ENCODE measurements around the gene LRRC46. TPM values are rescaled to one million over a fixed set of nuclear protein-coding genes. Genes with fewer than 3 reads are reported as not detected.
A peak's percentile ranks its signal among the peaks of the same experiment; 100 is the strongest.

The LRRC46 gene
- total RNA-seq, 1 experiment from 2014 or later: 0.39 TPM

GRCh38 chr17:47845716-47846075 is 14.2 kb downstream of the LRRC46 start:
- Mint-ChIP-seq H3K27me3 (ENCODE audit: low read depth) (peaks cover 66% of the 10 kb centered on the region), H3K4me3 (peak overlapping the region; percentile 77; the same call in 1 of the 2 replicates), H3K36me3 (no peaks in the 10 kb centered on the region), H3K27ac (no peak overlapping the region), H3K9me3 (no peaks in the 10 kb centered on the region), H3K4me1 (peaks cover 51% of the 10 kb centered on the region)
- DNase-seq (ENCODE audit: low spot score): no peak
- POLR2A ChIA-PET: no interaction called here
- TF ChIP-seq ZNF219 (CRISPR knock-in tag; IDR thresholded peaks at IDR 0.05; ENCODE audit: borderline replicate concordance) (no peak), ELF4 (CRISPR knock-in tag; IDR thresholded peaks at IDR 0.05; ENCODE audit: low read depth) (no peak), NFATC4 (CRISPR knock-in tag; IDR thresholded peaks at IDR 0.05) (no peak), ZNF512 (CRISPR knock-in tag; IDR thresholded peaks at IDR 0.05; ENCODE audit: borderline replicate concordance) (no peak), IRF1 (CRISPR knock-in tag; IDR thresholded peaks at IDR 0.05) (no peak), TEAD4 (CRISPR knock-in tag; IDR thresholded peaks at IDR 0.05) (no peak), E2F1 (CRISPR knock-in tag; IDR thresholded peaks at IDR 0.05) (no peak), SMAD4 (CRISPR knock-in tag; IDR thresholded peaks at IDR 0.05) (no peak), ZNF138 (CRISPR knock-in tag; conservative IDR thresholded peaks at IDR 0.05) (no peak)
- TF ChIP-seq, protein P1, sequence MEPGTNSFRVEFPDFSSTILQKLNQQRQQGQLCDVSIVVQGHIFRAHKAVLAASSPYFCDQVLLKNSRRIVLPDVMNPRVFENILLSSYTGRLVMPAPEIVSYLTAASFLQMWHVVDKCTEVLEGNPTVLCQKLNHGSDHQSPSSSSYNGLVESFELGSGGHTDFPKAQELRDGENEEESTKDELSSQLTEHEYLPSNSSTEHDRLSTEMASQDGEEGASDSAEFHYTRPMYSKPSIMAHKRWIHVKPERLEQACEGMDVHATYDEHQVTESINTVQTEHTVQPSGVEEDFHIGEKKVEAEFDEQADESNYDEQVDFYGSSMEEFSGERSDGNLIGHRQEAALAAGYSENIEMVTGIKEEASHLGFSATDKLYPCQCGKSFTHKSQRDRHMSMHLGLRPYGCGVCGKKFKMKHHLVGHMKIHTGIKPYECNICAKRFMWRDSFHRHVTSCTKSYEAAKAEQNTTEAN (CRISPR knock-in tag; IDR thresholded peaks at IDR 0.05): no peak
- TF ChIP-seq, protein P2, sequence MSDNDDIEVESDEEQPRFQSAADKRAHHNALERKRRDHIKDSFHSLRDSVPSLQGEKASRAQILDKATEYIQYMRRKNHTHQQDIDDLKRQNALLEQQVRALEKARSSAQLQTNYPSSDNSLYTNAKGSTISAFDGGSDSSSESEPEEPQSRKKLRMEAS (CRISPR knock-in tag; IDR thresholded peaks at IDR 0.05): no peak
- TF ChIP-seq, protein P3, sequence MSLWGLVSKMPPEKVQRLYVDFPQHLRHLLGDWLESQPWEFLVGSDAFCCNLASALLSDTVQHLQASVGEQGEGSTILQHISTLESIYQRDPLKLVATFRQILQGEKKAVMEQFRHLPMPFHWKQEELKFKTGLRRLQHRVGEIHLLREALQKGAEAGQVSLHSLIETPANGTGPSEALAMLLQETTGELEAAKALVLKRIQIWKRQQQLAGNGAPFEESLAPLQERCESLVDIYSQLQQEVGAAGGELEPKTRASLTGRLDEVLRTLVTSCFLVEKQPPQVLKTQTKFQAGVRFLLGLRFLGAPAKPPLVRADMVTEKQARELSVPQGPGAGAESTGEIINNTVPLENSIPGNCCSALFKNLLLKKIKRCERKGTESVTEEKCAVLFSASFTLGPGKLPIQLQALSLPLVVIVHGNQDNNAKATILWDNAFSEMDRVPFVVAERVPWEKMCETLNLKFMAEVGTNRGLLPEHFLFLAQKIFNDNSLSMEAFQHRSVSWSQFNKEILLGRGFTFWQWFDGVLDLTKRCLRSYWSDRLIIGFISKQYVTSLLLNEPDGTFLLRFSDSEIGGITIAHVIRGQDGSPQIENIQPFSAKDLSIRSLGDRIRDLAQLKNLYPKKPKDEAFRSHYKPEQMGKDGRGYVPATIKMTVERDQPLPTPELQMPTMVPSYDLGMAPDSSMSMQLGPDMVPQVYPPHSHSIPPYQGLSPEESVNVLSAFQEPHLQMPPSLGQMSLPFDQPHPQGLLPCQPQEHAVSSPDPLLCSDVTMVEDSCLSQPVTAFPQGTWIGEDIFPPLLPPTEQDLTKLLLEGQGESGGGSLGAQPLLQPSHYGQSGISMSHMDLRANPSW (CRISPR knock-in tag; conservative IDR thresholded peaks at IDR 0.05; ENCODE audit: low read depth): no peak
- CTCF ChIA-PET: interaction anchor here (1.2 to 19.3 kb wide), 2 partner anchors 41 to 104 kb away, joined by 3 to 1122 read pairs; partner anchors contain the start of gene SP2
- no peak for ATAC-seq

DNA sequence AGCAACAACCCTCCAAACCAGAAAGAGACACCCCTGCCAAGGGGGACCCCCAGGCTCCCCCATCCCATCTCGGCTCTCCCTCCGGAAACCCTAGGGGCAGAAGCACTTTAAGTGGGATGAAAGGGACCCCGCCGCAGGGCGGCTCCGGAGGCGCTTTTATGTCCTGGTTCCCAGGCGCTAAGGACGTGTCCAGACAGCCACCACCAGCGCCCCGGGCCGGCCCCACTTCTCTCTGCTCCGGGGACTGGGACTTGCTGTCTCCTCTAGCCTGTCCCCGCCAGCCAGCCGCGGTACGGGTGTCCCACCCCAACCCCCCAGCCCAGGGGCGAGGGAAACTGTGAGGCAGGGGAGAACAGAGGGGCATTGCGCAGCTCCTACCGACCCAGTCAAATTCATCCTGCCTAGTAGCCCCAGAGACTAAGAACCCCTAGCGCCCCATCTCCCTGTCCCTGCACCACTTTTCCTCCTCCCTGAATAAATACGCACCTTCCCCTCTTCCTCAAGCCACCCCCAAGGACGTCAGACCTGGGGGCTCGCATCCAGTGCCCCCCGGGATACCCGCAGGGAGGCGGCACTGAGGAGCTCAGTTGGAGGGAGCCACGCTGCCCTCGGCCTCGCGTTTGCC is 15.4 kb downstream of the LRRC46 start:
- ATAC-seq: no peak
- TF ChIP-seq TCF7 (CRISPR knock-in tag; IDR thresholded peaks at IDR 0.05; ENCODE audit: low read depth): no peak
- TF ChIP-seq NR1H2 (CRISPR knock-in tag; IDR thresholded peaks at IDR 0.05): no peak
- TF ChIP-seq, protein P4, sequence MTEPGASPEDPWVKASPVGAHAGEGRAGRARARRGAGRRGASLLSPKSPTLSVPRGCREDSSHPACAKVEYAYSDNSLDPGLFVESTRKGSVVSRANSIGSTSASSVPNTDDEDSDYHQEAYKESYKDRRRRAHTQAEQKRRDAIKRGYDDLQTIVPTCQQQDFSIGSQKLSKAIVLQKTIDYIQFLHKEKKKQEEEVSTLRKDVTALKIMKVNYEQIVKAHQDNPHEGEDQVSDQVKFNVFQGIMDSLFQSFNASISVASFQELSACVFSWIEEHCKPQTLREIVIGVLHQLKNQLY (CRISPR knock-in tag; IDR thresholded peaks at IDR 0.05): no peak
- TF ChIP-seq ESRRA (CRISPR knock-in tag; IDR thresholded peaks at IDR 0.05; ENCODE audit: borderline replicate concordance): no peak
- TF ChIP-seq ARID4B (CRISPR knock-in tag; IDR thresholded peaks at IDR 0.05; ENCODE audit: borderline replicate concordance): no peak
- TF ChIP-seq CBFB (CRISPR knock-in tag; IDR thresholded peaks at IDR 0.05; ENCODE audit: low read depth): no peak
- no peak for TF ChIP-seq USF2 (CRISPR knock-in tag; IDR thresholded peaks at IDR 0.05)

More for the DNA sequence above, 15.4 kb downstream of the LRRC46 start:
- H3K4me1 Mint-ChIP-seq: peaks cover 45% of the 10 kb centered on the region
- H3K36me3 Mint-ChIP-seq: no peaks in the 10 kb centered on the region
- DNase-seq (ENCODE audit: low spot score): peak; percentile 53
- POLR2A ChIA-PET: interaction anchor here (1.0 to 2.2 kb wide), 4 partner anchors 16 to 49 kb away, joined by 4 to 15 read pairs (median 10); partner anchors contain the start of genes LRRC46, MRPL10 and SP2
- H3K27ac Mint-ChIP-seq: no peak overlapping the region
- peak overlapping the region; percentile 77 for H3K4me3 Mint-ChIP-seq
- peaks cover 70% of the 10 kb centered on the region for H3K27me3 Mint-ChIP-seq (ENCODE audit: low read depth)
- no peaks in the 10 kb centered on the region for H3K9me3 Mint-ChIP-seq
- CTCF ChIA-PET: interaction anchor here (0.7 to 19.3 kb wide), 34 partner anchors 10 to 174 kb away, joined by 3 to 1122 read pairs (median 10); partner anchors contain the start of genes CDK5RAP3, LRRC46, MRPL10 and OSBPL7
